ENCODE measurements around the gene TLN1. TPM values are rescaled to one million over a fixed set of nuclear protein-coding genes. Genes with fewer than 3 reads are reported as not detected.
A peak's percentile ranks its signal among the peaks of the same experiment; 100 is the strongest.

TLN1 gene
- total and polyA plus RNA-seq, 2 of the 8 experiments (the other 6 are each of a cell fraction or from before 2014, with no cell fraction given): 28.1 to 90.1 TPM

- H3K79me1 ChIP-seq (ENCODE audit: low read depth, low read length): peaks cover 5% of the 10 kb centered on the region; the same call in 1 of the 2 replicates
- ChIA-PET CTCF (ENCODE audit: partially characterized antibody) (interaction anchor here (1.0 to 6.0 kb wide), 3 partner anchors 9 to 79 kb away, joined by 3 to 49 read pairs (median 5); partner anchors contain the start of genes CREB3, GBA2, RGP1 and TLN1), POLR2A (ENCODE audit: partially characterized antibody) (interaction anchor here (0.6 to 4.8 kb wide), 10 partner anchors 8 to 1108 kb away, joined by 3 to 35 read pairs (median 4); partner anchors contain the start of genes CREB3, GBA2, RGP1 and TLN1)
- no peak overlapping the region for H3K27ac ChIP-seq (ENCODE audit: low read depth, low read length)
- H3K27me3 ChIP-seq (replicated peaks in 1 of 4; ENCODE audit: control insufficient read depth in 3 of 4, extremely low read depth in 1 of 4, insufficient read depth in 3 of 4, low read length in 3 of 4): no peaks in the 10 kb centered on the region
- no peak overlapping the region for H3K4me3 ChIP-seq (ENCODE audit: extremely low read depth in 1 of 4, insufficient read depth in 2 of 4, low read depth in 3 of 4, low read length in 4 of 4)
- H3K9me3 ChIP-seq (ENCODE audit: insufficient read depth in 2 of 2, low read depth in 1 of 2, low read length in 1 of 2): no peaks in the 10 kb centered on the region; a peak in 1 of 4 replicates
- WGBS, 2 experiments (ENCODE audit: extremely low coverage in 1 of 2, insufficient coverage in 1 of 2, insufficient read length in 1 of 2, insufficient replicate concordance in 2 of 2, low coverage in 1 of 2, low lambda C conversion rate in 2 of 2, missing lambda C conversion rate in 1 of 2): 86% methylated on average over 6 of the region's 6 CpGs; no CpG with 5 or more reads in 1 of the 2 experiments
- no peak overlapping the region for H4K8ac ChIP-seq (ENCODE audit: extremely low read depth, insufficient read depth, low read length)
- H4K5ac ChIP-seq (ENCODE audit: insufficient read length, low read depth, low read length): no peak overlapping the region
- H3K18ac ChIP-seq (ENCODE audit: extremely low read depth, low read length): no peak overlapping the region
- H3K79me2 ChIP-seq (ENCODE audit: control insufficient read depth in 1 of 2, insufficient read depth in 2 of 2, low read length in 2 of 2): peaks cover 0 to 5% of the 10 kb centered on the region in 2 experiments; a peak in 1 of 4 replicates
- peaks cover 0 to 2% (median under 1%) of the 10 kb centered on the region in 4 experiments; a peak in 2 of 7 replicates for H3K4me1 ChIP-seq (replicated peaks in 1 of 4; ENCODE audit: control insufficient read depth in 3 of 4, insufficient read depth in 4 of 4, low read length in 3 of 4)
- H3K23ac ChIP-seq (ENCODE audit: insufficient read length): no peak overlapping the region
- no peak overlapping the region for H2BK15ac ChIP-seq (ENCODE audit: low read length)
- no peak overlapping the region for H2BK120ac ChIP-seq (replicated peaks; ENCODE audit: low read depth, low read length)
- no peak overlapping the region for H2BK20ac ChIP-seq (ENCODE audit: low read length)
- peaks cover 34 to 79% (median 77%) of the 10 kb centered on the region in 4 experiments for H3K36me3 ChIP-seq (ENCODE audit: control insufficient read depth in 2 of 4, insufficient read depth in 4 of 4, low read length in 3 of 4)
- H3K4ac ChIP-seq (replicated peaks; ENCODE audit: insufficient read length, low read depth, low read length): no peak overlapping the region
- H3K56ac ChIP-seq (replicated peaks; ENCODE audit: insufficient read length, low read depth, low read length): no peak overlapping the region
- peak overlapping the region; percentile 35; the same call in 1 of the 2 replicates for H2BK5ac ChIP-seq (ENCODE audit: low read depth, low read length)
- H2AK5ac ChIP-seq (ENCODE audit: low read depth, low read length): no peak overlapping the region
- no peak overlapping the region for H3K14ac ChIP-seq (ENCODE audit: insufficient read length)
- H4K20me1 ChIP-seq (replicated peaks in 1 of 2; ENCODE audit: control insufficient read depth in 1 of 2, insufficient read depth in 2 of 2, low read length in 2 of 2): peaks cover 7 to 22% of the 10 kb centered on the region in 2 experiments
- H2BK12ac ChIP-seq (ENCODE audit: low read depth, low read length): no peak overlapping the region
- H3K9ac ChIP-seq (replicated peaks in 1 of 4; ENCODE audit: extremely low read depth in 1 of 4, low read depth in 3 of 4, low read length in 3 of 4): no peak overlapping the region; a peak in 1 of 7 replicates
- no peaks in the 10 kb centered on the region; the same call in 1 of the 2 replicates for H3K23me2 ChIP-seq (ENCODE audit: low read depth, low read length)
- no peak for FAIRE-seq
- no peak for DNase-seq (ENCODE audit: low read depth in 1 of 2, low spot score in 2 of 2)
- no peak overlapping the region for H4K91ac ChIP-seq (replicated peaks; ENCODE audit: insufficient read length, low read length)
- H2AFZ ChIP-seq (ENCODE audit: low read length): no peak overlapping the region
- no peak overlapping the region for H3K4me2 ChIP-seq (ENCODE audit: insufficient read depth in 1 of 2, low read depth in 2 of 2, low read length in 2 of 2)
- TF ChIP-seq ATF3 (IDR thresholded peaks at IDR 0.05; ENCODE audit: insufficient read depth, low read depth, low read length): no peak
- TF ChIP-seq NRF1 (IDR thresholded peaks at IDR 0.05; ENCODE audit: low read depth, low read length): no peak
- no peak for TF ChIP-seq CREB1 (IDR thresholded peaks at IDR 0.05)
- no peak for TF ChIP-seq SP1 (IDR thresholded peaks at IDR 0.05; ENCODE audit: low read depth, low read length)
- TF ChIP-seq SIN3A (conservative IDR thresholded peaks at IDR 0.05 in 1 of 2, IDR thresholded peaks at IDR 0.05 in 1 of 2; ENCODE audit: low read depth in 1 of 2, low read length in 2 of 2): no peak
- no peak for TF ChIP-seq BRCA1 (IDR thresholded peaks at IDR 0.05; ENCODE audit: low read depth, low read length)
- no peak for TF ChIP-seq CBX8 (IDR thresholded peaks at IDR 0.05; ENCODE audit: borderline replicate concordance, low read depth, low read length)
- TF ChIP-seq KDM5A (IDR thresholded peaks at IDR 0.05; ENCODE audit: low read length): no peak
- TF ChIP-seq KDM1A (IDR thresholded peaks at IDR 0.05; ENCODE audit: borderline replicate concordance, low read length): no peak
- TF ChIP-seq ASH2L (IDR thresholded peaks at IDR 0.05; ENCODE audit: low read length): no peak
- TF ChIP-seq SP2 (IDR thresholded peaks at IDR 0.05; ENCODE audit: low read length): no peak
- TF ChIP-seq CTBP2 (IDR thresholded peaks at IDR 0.05; ENCODE audit: borderline replicate concordance, insufficient read depth, insufficient read length, low read length): no peak
- TF ChIP-seq SP4 (IDR thresholded peaks at IDR 0.05; ENCODE audit: low read length): no peak
- no peak for TF ChIP-seq KDM4A (IDR thresholded peaks at IDR 0.05; ENCODE audit: low read depth, low read length, severe bottlenecking)
These were observed 8.2 kb upstream of the TLN1 start for GRCh38 chr9:35740243-35740642.
